ENCODE measurements around the gene CYSRT1.

GRCh38 chr9:137253717-137254623 lies 29.0 kb downstream of the CYSRT1 start:
- TF ChIP-seq, protein P1, sequence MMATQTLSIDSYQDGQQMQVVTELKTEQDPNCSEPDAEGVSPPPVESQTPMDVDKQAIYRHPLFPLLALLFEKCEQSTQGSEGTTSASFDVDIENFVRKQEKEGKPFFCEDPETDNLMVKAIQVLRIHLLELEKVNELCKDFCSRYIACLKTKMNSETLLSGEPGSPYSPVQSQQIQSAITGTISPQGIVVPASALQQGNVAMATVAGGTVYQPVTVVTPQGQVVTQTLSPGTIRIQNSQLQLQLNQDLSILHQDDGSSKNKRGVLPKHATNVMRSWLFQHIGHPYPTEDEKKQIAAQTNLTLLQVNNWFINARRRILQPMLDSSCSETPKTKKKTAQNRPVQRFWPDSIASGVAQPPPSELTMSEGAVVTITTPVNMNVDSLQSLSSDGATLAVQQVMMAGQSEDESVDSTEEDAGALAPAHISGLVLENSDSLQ (IDR thresholded peaks at IDR 0.05): no peak
- TF ChIP-seq ARNT (IDR thresholded peaks at IDR 0.05): no peak

Measured in HEK293T (cell line).